ENCODE results near the gene CREB3L1.

The CREB3L1 gene

DNA sequence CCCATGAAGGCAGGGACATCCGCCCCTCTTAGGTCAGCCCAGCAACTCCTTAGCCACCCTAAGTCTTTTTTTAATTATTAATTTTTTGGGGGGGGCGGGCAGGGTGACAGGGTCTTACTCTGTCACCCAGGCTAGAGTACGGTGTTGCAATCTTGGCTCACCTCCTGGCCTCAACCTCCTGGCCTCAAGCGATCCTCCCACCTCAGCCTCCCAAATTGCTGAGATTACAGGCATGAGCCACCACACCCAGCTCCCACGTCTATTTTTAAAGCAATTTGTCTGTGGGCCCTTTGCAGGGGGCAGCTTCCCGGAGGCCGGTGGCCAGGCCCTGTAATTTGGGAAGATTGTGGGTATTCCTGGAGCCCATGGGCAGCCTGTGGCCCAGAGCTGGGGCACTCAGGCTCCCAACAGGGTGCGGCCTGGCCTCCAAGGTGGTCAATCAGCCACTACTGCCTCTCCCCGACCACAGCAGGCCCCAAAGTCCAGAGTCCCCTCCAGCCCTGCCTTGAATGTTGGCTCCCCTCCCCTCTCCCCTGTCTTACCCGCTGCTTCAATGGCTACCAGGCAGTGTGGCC lies 27.2 kb downstream of the CREB3L1 start:
- H3K9me3 ChIP-seq (ENCODE audit: severe bottlenecking): no peaks in the 10 kb centered on the region

GRCh38 chr11:46305295-46305694 lies 27.8 kb downstream of the CREB3L1 start:
- Histone ChIP-seq H3K27me3 (ENCODE audit: insufficient read depth, low read depth, severe bottlenecking) (no peaks in the 10 kb centered on the region), H3K9me3 (ENCODE audit: severe bottlenecking) (no peaks in the 10 kb centered on the region), H3K27ac (no peak overlapping the region), H3K36me3 (no peaks in the 10 kb centered on the region), H3K4me3 (ENCODE audit: low read depth, low read length) (no peak overlapping the region)
- DNase-seq: no peak
- TF ChIP-seq, protein P1, sequence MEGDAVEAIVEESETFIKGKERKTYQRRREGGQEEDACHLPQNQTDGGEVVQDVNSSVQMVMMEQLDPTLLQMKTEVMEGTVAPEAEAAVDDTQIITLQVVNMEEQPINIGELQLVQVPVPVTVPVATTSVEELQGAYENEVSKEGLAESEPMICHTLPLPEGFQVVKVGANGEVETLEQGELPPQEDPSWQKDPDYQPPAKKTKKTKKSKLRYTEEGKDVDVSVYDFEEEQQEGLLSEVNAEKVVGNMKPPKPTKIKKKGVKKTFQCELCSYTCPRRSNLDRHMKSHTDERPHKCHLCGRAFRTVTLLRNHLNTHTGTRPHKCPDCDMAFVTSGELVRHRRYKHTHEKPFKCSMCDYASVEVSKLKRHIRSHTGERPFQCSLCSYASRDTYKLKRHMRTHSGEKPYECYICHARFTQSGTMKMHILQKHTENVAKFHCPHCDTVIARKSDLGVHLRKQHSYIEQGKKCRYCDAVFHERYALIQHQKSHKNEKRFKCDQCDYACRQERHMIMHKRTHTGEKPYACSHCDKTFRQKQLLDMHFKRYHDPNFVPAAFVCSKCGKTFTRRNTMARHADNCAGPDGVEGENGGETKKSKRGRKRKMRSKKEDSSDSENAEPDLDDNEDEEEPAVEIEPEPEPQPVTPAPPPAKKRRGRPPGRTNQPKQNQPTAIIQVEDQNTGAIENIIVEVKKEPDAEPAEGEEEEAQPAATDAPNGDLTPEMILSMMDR (IDR thresholded peaks at IDR 0.05; ENCODE audit: low read depth, low read length): no peak

More for the DNA sequence above, 27.2 kb downstream of the CREB3L1 start:
- H3K36me3 ChIP-seq: no peaks in the 10 kb centered on the region
- H3K27me3 ChIP-seq (ENCODE audit: insufficient read depth, low read depth, severe bottlenecking): no peaks in the 10 kb centered on the region
- H3K27ac ChIP-seq: no peak overlapping the region
- H3K4me3 ChIP-seq (ENCODE audit: low read depth, low read length): no peak overlapping the region
- DNase-seq: no peak
- TF ChIP-seq, protein P1 (IDR thresholded peaks at IDR 0.05; ENCODE audit: low read depth, low read length): no peak

DNA sequence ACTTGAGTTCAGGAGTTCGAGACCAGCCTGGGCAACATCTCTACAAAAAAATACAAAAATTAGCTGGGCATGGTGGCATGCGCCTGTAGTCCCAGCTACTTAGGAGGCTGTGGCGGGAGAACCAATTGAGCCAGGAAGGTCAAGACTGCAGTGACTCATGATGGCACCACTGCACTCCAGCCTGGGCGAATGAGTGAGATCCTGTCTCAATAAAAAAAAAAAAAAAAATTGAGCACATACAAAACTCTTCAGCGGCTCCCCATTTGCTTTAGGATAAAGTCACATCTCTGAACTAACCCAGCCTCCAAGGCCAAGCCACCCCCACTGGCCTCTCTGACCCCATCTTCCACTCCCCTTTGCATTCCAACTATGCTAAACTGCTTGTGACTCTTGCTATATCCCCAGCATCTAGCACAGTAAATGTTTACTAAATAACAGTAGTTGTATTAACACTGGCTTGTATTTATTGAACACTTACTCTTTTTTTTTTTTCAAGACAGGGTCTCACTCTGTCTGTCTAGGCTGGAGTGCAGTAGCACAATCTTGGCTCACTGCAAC lies 28.9 kb downstream of the CREB3L1 start:
- H3K36me3 ChIP-seq: no peaks in the 10 kb centered on the region
- DNase-seq: no peak

DNA sequence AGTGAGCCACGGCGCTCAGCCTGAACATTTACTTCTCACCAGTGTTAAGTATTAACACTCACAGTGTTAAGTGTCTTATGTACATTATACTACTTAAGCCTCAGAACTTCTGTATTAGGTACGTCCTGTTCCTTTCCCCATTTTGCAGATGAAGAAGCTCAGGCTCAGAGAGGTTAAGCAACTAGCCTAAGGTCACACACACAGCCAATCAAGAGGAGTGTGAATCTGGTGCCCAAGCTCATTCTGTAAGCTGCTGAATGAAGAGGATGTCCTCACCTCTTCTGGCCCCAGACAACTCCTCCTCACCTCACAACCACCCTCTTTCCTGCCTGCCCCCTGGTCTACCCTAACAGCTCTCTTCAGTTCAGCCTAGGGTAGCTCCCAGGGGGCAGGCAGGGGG lies 29.9 kb downstream of the CREB3L1 start:
- H3K9me3 ChIP-seq (ENCODE audit: severe bottlenecking): no peaks in the 10 kb centered on the region
- TF ChIP-seq, protein P1 (IDR thresholded peaks at IDR 0.05; ENCODE audit: low read depth, low read length): no peak
- H3K27ac ChIP-seq: no peak overlapping the region
- H3K27me3 ChIP-seq (ENCODE audit: insufficient read depth, low read depth, severe bottlenecking): no peaks in the 10 kb centered on the region
- no peak for DNase-seq
- no peaks in the 10 kb centered on the region for H3K36me3 ChIP-seq
- no peak overlapping the region for H3K4me3 ChIP-seq (ENCODE audit: low read depth, low read length)

More for the DNA sequence above, 28.9 kb downstream of the CREB3L1 start:
- Histone ChIP-seq H3K27ac (no peak overlapping the region), H3K9me3 (ENCODE audit: severe bottlenecking) (no peaks in the 10 kb centered on the region), H3K27me3 (ENCODE audit: insufficient read depth, low read depth, severe bottlenecking) (no peaks in the 10 kb centered on the region), H3K4me3 (ENCODE audit: low read depth, low read length) (no peak overlapping the region)
- TF ChIP-seq, protein P1 (IDR thresholded peaks at IDR 0.05; ENCODE audit: low read depth, low read length): no peak

DNA sequence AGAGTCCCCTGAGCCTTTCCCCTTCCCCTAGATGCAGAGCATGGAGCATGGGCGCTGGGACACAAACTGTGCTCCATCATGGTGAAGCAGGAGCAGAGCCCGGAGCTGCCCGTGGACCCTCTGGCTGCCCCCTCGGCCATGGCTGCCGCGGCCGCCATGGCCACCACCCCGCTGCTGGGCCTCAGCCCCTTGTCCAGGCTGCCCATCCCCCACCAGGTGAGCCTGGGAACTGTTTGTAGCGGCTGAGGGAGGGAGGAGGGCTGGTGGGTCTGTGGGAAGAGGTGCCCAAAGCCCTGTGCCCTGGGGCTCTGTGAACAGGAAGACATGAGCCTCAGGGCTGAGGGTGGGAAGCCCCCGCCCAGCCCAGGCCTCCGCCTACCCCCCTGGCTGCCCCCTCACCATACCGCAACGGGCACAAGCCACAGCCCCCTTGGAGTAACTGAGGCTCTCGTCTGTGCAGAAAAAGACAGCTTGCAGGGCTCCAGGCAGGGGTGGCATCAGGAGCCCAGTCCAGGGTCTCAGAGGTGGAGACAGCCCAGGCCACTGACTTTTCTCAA lies 30.4 kb downstream of the CREB3L1 start:
- H3K27me3 ChIP-seq (ENCODE audit: insufficient read depth, low read depth, severe bottlenecking): no peaks in the 10 kb centered on the region
- no peak for DNase-seq
- TF ChIP-seq, protein P1 (IDR thresholded peaks at IDR 0.05; ENCODE audit: low read depth, low read length): no peak
- H3K36me3 ChIP-seq: no peaks in the 10 kb centered on the region
- no peaks in the 10 kb centered on the region for H3K9me3 ChIP-seq (ENCODE audit: severe bottlenecking)
- H3K27ac ChIP-seq: no peak overlapping the region
- no peak overlapping the region for H3K4me3 ChIP-seq (ENCODE audit: low read depth, low read length)
